Right lobe of liver (tissue), 4 donors: ENCODE data around the gene LHCGR.

Experiments used
- CTCF ChIP-seq, 4 donors: fragments of 200-600 bp in 3 of 4; fragments of 450-650 bp in 1 of 4; IDR thresholded peaks; one replicate each; pipeline versions ENCODE4 v1.5.1 to v1.8.0; 2016 to 2022; ENCODE audit warnings: antibody characterized with exemption in 4 of 4, mild to moderate bottlenecking in 2 of 4
- POLR2A ChIP-seq: fragments of 450-650 bp; IDR thresholded peaks from one replicate; pipeline ENCODE4 v1.6.1; 2017; ENCODE audit warnings: antibody characterized with exemption, mild to moderate bottlenecking
- donor health status: DM: no; HTN: no; CAD: no.
- donor health status: DM: no; HTN: no; CAD: no.
- donor health status: DM: no; HTN: yes; CAD: no.

GRCh38 chr2:48750128-48750739 lies 5.3 kb downstream of the LHCGR start:
- no peak for TF ChIP-seq CTCF (IDR thresholded peaks at IDR 0.05)
- TF ChIP-seq POLR2A: no peak
